Stimulated activated CD4-positive, alpha-beta T cell treated with anti-CD3 and anti-CD28 coated beads, Interleukin-4, amount 100 ng/mL, for 1 hour (primary cell): ENCODE results near the gene PPP4R3C.
"Not testable (repeated sequence)": the region's sequence is repeated elsewhere in the genome, so short reads cannot be mapped to it uniquely, and the experiment has no call there.

Experiments
- DNase-seq: peaks from one replicate; pipeline ENCODE4 v3.0.0-alpha.2; 2020

PPP4R3C gene

DNA sequence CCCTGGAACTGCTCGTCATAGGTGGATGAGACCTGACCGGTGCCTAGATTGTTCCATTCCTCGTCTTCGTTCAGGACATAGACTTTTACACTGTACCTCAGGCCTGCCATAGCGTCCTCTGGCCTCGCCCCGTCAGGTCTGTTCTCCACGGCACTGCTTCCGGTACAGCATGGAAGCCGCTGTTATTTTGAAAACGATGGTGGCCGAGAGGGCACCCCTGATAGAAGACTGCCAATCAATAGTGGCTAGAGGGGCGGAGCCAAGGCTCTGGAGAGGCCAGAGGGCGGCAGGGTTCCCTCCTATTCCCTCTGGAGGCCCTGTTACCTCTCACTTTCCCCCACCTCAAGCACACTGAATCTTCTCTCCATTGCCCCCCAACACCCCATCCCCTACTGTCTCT, at the start of gene PPP4R3C:
PPP4R3C (minus strand) TSS at position 155 of the 400 bp plus-strand sequence; CDS start at position 110, 45 bp downstream.
- DNase-seq: no peak

DNA sequence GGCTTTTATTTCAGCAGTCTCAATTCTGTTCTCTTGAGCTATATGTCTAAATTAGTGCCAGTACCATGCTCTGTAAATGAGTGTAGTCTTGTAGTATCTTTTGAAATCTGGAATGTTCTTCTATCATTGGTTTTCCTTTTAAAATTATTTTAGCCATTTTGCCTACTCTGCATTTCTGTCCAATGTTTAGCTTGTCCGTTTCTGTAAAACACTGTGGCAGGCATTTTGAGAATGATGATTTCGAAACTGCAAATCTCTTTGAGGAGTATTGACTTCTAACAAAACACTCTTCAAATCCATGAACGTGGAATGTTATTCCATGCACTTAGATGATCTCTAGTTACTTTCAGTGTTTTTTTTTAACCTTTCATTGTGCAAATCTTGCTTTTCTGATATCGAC, 28.3 kb upstream of the PPP4R3C start:
- no peak for DNase-seq

DNA sequence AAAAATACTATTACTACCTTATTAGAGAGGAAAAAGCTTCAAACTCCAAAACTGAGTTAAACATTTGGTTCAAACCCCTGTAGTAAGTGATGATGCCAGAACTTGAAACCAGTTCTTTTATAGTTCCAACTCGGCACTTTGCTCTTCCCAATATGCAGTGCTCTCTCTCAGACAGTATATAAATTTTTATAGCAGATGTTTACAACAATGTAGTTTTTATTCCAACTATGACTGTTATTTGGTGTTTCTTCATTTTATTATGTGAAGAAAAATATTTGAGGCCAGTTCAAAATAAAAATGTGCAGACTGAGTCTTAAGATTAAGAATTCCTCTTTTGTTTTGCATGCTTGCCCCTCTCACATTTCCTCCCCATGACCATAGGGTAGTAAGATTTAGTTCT, 2.9 kb upstream of the PPP4R3C start:
- DNase-seq: no peak

GRCh38 chrX:27465036-27465435, 1.9 kb upstream of the PPP4R3C start:
- no peak for DNase-seq

GRCh38 chrX:27459129-27459528, 4.0 kb downstream of the PPP4R3C start:
- not testable (repeated sequence) for DNase-seq

- not testable (repeated sequence) for DNase-seq
These were observed 4.6 kb downstream of the PPP4R3C start for GRCh38 chrX:27458544-27458943.

DNA sequence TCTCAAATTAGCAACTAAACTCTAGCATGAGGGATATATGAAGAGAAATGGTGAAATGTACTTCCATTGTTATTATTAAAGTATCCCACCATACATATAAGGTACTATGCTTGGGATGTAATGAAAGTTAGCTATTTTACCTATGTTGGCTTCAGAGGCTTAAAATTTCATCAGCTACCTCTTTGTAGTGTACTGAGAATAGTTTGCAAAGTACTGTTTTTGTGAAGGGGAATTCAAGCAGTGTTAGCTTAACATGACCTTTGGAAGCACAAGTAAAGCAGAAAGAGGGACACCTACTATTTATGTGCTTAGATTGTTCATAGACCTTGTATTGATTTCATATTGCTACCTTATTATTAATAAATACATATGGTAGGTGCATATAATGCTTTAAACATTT, 11.8 kb downstream of the PPP4R3C start:
- no peak for DNase-seq

DNA sequence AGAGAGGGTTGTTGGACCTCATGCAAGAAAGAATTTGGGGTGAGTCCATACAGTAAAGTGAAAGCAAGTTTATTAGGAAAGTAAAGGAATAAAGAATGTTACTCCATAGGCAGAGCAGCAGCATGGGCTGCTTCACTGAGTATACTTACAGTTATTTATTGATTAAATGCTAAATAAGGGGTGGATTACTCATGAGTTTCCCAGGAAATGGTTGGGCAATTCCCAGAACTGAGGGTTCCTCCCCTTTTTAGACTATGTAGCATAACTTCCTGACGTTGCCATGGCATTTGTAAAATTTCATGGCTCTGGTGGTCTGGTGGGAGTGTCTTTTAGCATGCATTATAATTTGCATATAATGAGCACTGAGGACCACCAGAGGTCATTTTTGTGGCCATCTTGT, 16.7 kb downstream of the PPP4R3C start:
- no peak for DNase-seq

DNA sequence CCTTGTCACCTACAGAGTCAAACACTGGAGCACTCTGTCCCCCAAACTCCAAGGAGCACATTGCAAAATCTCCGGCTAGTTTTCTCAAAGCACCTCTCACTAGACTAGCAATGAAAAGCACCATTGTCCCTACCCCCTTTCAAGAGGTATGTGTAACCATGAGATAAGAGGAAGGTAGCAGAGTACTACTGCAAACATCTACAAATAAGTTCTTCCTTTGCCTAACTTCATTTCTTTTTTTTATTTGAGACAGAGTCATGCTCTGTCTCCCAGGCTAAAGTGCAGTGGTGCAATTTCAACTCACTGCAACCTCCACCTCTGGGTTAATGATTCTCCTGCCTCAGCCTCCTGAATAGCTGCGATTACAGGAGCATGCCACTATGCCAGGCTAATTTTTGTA, 17.7 kb downstream of the PPP4R3C start:
- DNase-seq: no peak

DNA sequence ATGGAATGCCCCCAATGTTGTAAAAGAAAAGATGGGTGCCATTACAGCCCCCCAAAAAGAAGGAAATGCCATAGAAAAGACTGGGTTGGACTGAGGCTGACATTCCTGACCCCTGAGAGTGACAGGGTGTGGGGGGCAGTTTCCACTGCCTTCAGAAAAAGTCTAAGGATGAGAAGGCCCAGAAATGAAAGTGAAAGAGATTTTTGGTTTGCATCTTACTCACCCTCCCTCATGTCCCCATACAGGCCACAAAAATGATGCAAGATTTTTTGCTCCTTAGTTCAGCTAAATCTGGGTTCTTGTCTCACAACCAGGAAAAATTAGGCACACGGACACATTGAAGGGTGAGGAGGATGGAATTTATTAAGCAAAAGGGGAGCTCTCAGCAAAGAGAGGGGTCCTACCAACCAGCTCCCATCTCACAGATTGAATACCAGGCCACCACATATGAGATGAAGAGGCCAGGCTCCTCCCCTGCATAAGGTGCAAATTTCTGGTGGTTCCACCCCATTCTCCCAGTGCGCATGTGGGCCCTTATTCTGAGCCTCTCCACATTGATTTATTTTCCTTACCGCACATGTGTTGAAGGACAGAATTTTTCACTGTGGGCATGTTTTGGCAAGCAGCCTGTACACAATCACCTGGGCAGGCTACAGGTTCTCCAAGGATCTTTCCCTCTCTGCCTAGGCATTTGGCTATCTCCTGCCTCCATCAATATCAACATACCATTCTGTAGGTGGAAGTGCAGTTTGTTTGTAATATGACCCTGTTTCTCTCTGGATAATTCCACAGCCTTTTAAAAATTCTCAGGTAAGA, 18.8 kb downstream of the PPP4R3C start:
- no peak for DNase-seq

- not testable (repeated sequence) for DNase-seq
These were observed 20.7 kb downstream of the PPP4R3C start for GRCh38 chrX:27442392-27442791.

DNA sequence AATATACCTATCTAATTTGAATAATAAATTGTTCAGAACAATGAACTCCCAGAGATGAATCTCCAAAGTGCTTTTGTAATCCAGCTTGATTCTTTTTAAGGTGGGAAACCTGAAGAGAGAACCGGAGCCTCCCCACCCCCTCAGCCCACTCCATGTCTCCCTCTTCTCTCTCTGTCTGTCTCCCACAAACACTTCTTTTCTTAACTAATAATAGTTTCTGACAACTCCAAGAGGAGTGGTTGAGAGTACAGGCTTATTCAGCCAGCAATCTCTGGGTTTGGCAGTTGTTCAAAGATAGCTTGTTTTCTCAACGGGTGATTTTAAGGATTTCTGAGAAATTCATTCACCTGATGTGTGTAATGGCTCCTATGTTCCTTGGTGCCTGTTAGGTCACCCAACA, 23.4 kb downstream of the PPP4R3C start:
- DNase-seq: no peak

GRCh38 chrX:27438937-27439336, 24.2 kb downstream of the PPP4R3C start:
- no peak for DNase-seq

DNA sequence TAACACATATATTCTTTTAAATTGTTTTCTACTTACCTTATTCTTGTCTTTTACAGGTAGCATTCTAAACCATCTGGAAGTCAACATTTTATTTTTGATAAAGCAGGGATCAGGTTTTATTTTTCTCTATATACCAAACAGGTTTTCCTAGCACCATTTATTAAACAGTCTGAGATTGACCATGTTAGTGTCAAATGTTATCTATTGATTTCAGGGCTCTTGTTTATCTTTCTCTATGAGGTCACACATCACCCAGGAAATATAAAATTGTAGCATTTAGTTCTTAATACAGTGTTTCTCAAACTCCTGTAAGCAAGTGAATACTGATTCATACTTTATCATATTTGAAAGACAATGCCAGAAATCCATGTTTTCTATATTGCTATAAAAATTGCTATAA, 28.1 kb downstream of the PPP4R3C start:
- DNase-seq: no peak
